Keratinocyte (primary cell): ENCODE measurements around the gene CTIF.

Source experiments
- EZH2 ChIP-seq: IDR thresholded peaks from one replicate; pipeline ENCODE4 v1.6.1; 2012; ENCODE audit warnings: inconsistent platforms, mild to moderate bottlenecking, low read length, moderate library complexity
- TF ChIP-seq, protein P1 (sequence below), 3 experiments: IDR thresholded peaks in 1 of 3; conservative IDR thresholded peaks in 1 of 3; optimal IDR thresholded peaks in 1 of 3; 2 replicates in 2 of 3; 3 replicates in 1 of 3; pipeline versions ENCODE3 to v1.5.1; 2011; ENCODE audit warnings: low read length in 3 of 3, mild to moderate bottlenecking in 3 of 3, moderate library complexity in 2 of 3, control low read depth in 1 of 3, inconsistent platforms in 1 of 3; ENCODE audit not compliant: insufficient read depth in 2 of 3; ENCODE audit errors: extremely low read depth in 1 of 3

DNA sequence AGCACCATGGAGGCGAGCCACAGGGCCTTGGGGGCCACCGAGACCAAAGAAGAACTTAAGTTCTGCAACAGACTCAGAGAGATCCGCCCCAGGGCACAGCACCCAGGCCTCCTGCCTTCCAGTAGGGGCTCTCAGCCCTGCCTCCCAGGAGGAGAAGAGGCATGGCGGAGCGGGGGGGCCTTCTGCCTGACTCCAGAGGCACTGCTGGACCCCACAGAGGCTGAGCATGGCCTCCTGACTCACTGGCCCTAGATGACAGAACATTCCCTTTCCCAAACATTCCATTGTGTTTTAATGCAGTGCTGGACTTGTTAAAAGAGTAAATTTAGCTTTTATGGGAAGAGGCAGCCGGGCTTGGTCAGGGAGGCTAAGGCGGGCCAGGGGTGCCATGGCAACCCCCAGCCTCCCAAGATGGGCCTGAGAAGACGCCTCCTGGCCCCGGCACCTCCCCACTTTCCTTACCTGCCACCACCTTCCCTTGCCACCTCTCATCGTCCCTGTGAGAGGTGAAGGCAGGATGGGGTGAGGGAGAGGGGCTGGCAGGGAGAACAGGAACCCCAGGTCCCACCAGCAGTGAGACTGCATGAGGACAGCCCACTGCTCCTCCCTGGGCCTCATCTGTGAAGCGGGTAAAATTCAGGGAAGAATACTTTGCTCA, 346.6 kb downstream of the CTIF start:
- no peak for TF ChIP-seq EZH2
- TF ChIP-seq, protein P1, sequence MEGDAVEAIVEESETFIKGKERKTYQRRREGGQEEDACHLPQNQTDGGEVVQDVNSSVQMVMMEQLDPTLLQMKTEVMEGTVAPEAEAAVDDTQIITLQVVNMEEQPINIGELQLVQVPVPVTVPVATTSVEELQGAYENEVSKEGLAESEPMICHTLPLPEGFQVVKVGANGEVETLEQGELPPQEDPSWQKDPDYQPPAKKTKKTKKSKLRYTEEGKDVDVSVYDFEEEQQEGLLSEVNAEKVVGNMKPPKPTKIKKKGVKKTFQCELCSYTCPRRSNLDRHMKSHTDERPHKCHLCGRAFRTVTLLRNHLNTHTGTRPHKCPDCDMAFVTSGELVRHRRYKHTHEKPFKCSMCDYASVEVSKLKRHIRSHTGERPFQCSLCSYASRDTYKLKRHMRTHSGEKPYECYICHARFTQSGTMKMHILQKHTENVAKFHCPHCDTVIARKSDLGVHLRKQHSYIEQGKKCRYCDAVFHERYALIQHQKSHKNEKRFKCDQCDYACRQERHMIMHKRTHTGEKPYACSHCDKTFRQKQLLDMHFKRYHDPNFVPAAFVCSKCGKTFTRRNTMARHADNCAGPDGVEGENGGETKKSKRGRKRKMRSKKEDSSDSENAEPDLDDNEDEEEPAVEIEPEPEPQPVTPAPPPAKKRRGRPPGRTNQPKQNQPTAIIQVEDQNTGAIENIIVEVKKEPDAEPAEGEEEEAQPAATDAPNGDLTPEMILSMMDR (optimal IDR thresholded peaks at IDR 0.05 in 1 of 3, IDR thresholded peaks at IDR 0.05 in 1 of 3, conservative IDR thresholded peaks at IDR 0.05 in 1 of 3; ENCODE audit: extremely low read depth in 1 of 3, insufficient read depth in 2 of 3, low read length in 3 of 3): no peak
